K562 (cell line): Measurements from ENCODE around the gene SV2A. TPM values are rescaled to one million over a fixed set of nuclear protein-coding genes. Genes with fewer than 3 reads are reported as not detected.

ENCODE experiments used
- CREB3 ChIP-seq: fragments of 450-650 bp; conservative IDR thresholded peaks from 2 replicates; pipeline ENCODE4 v1.6.1; 2016; ENCODE audit warnings: missing genetic modification characterization, low read depth, mild to moderate bottlenecking, missing compliant biosample characterization, moderate library complexity
- DACH1 ChIP-seq: fragments of 450-650 bp; IDR thresholded peaks from 2 replicates; pipeline ENCODE4 v1.6.1; 2018; ENCODE audit not compliant: partially characterized antibody
- DMBX1 ChIP-seq: fragments of 250-450 bp; sonication (Bioruptor Pico); IDR thresholded peaks from 2 replicates; pipeline ENCODE4 v1.8.0; 2022; ENCODE audit warnings: inconsistent platforms, mild to moderate bottlenecking, moderate library complexity, borderline replicate concordance
- IFI16 ChIP-seq: fragments of 250-450 bp; sonication (Bioruptor Pico); IDR thresholded peaks from 2 replicates; pipeline ENCODE4 v2.1.2; 2022; ENCODE audit warnings: mild to moderate bottlenecking, inconsistent platforms
- JUNB ChIP-seq: fragments of 450-650 bp; formaldehyde crosslinking; conservative IDR thresholded peaks from 2 replicates; pipeline ENCODE4 v1.4.0; 2020; ENCODE audit warnings: mild to moderate bottlenecking
- RAD51 ChIP-seq: fragments of 450-650 bp; IDR thresholded peaks from 2 replicates; pipeline ENCODE4 v1.7.1; 2016; ENCODE audit warnings: low read depth, mild to moderate bottlenecking, borderline replicate concordance
- SMAD4 ChIP-seq: fragments of 250-450 bp; sonication (Bioruptor Pico); conservative IDR thresholded peaks from 2 replicates; pipeline ENCODE4 v1.8.0; 2021; ENCODE audit warnings: inconsistent platforms, mild to moderate bottlenecking, moderate library complexity
- SRF ChIP-seq, 2 experiments: fragments of 250-450, 450-650 bp in 1 of 2; sonication (Bioruptor Pico) in 1 of 2; sonication (generic) in 1 of 2; formaldehyde crosslinking; IDR thresholded peaks; 2 replicates each; pipeline versions ENCODE4 v1.5.0 to v1.5.1; 2020 to 2022; ENCODE audit warnings: mild to moderate bottlenecking in 1 of 2, missing genetic modification reagents in 1 of 2
- STAT6 ChIP-seq: sonication (generic); formaldehyde crosslinking; IDR thresholded peaks from 2 replicates; pipeline ENCODE4 v1.8.1; 2023; ENCODE audit warnings: mild to moderate bottlenecking, missing genetic modification reagents
- THAP12 ChIP-seq: fragments of 250-450 bp; sonication (Bioruptor Pico); IDR thresholded peaks from 2 replicates; pipeline ENCODE4 v1.9.0; 2021; ENCODE audit warnings: mild to moderate bottlenecking, inconsistent platforms
- VEZF1 ChIP-seq: fragments of 200-800 bp; sonication (Bioruptor generic); IDR thresholded peaks from 2 replicates; pipeline ENCODE4 v1.6.1; 2017; ENCODE audit warnings: missing genetic modification characterization, missing compliant biosample characterization
- ZMIZ1 ChIP-seq, 2 experiments: fragments of 150-350 bp in 1 of 2; IDR thresholded peaks; 2 replicates each; pipeline ENCODE4 v1.6.1; 2012 to 2016; ENCODE audit warnings: low read depth in 2 of 2, low read length in 2 of 2, mild to moderate bottlenecking in 1 of 2, moderate library complexity in 1 of 2
- ZNF282 ChIP-seq: sonication (generic); formaldehyde crosslinking; IDR thresholded peaks from 2 replicates; pipeline ENCODE4 v1.8.1; 2023; ENCODE audit warnings: missing genetic modification reagents
- ZSCAN29 ChIP-seq: fragments of 450-650 bp; IDR thresholded peaks from 2 replicates; pipeline ENCODE4 v1.6.1; 2017
- polyA plus RNA-seq, 8 experiments: library from polyadenylated mRNA; depleted of rRNA in 4 of 8; stranded (reverse) in 5 of 8; unstranded in 3 of 8; fragments of >200 nt; fragmentation: Nextera tagmentation in 2 of 8; fragmentation: Illumina TruSeq in 1 of 8; extraction: Ambion mirVana in 2 of 8; extraction: Trizol in 1 of 8; gene quantifications; 2 replicates each; pipeline versions ENCODE4 v1.2.1 to v1.2.3, GENCODE V29; 2011 to 2014; ENCODE audit warnings: inconsistent platforms in 1 of 8, missing spikeins in 1 of 8
- total RNA-seq, 7 experiments: library from RNA; depleted of rRNA in 6 of 7; stranded (reverse); fragments of >200 nt in 6 of 7; fragmentation: Illumina TruSeq in 2 of 7; extraction: Trizol in 2 of 7; gene quantifications; 2 replicates each; pipeline versions ENCODE4 v1.2.1 to v1.2.3, GENCODE V29; 2011 to 2021; ENCODE audit warnings: low replicate concordance in 1 of 7

The SV2A gene
- total and polyA plus RNA-seq, 9 of the 15 experiments (the other 6 are each of a cell fraction or from before 2014, with no cell fraction given) = 0.07 to 0.22 (median 0.11) TPM; not detected in 1

- no peak for TF ChIP-seq RAD51
- TF ChIP-seq ZNF282 (CRISPR knock-in tag) = no peak
- peak; percentile 91 for TF ChIP-seq THAP12 (CRISPR knock-in tag)
- TF ChIP-seq DMBX1 = no peak
- TF ChIP-seq IFI16 = no peak
- TF ChIP-seq CREB3 (tag) = no peak
- TF ChIP-seq JUNB (CRISPR knock-in tag) = no peak
- no peak for TF ChIP-seq DACH1
- TF ChIP-seq STAT6 (CRISPR knock-in tag) = no peak; the same call in 1 of the 2 replicates
- peak; percentile 23 for TF ChIP-seq VEZF1 (CRISPR knock-in tag)
- TF ChIP-seq SRF (CRISPR knock-in tag; IDR thresholded peaks at IDR 0.05) = no peak; a peak in 1 of 4 replicates
- no peak for TF ChIP-seq SMAD4 (CRISPR knock-in tag)
- peak in 1 of 2 experiments; percentile 68; a peak in 1 of 4 replicates for TF ChIP-seq ZMIZ1 (IDR thresholded peaks at IDR 0.05; ENCODE audit: low read depth in 2 of 2, low read length in 2 of 2)
- 0 out of 2 replicates have a peak, but pooled peaks have one; percentile 39 for TF ChIP-seq ZSCAN29
Observed at GRCh38 chr1:149887456-149888246, 30.0 kb downstream of the SV2A start (continued).
